HEK293T (cell line): ENCODE data around the gene PARVB.

ENCODE experiments used
- CTCF ChIA-PET: fragments of 350-600 bp; formaldehyde crosslinking; extraction: SDS; loops from one replicate; lab custom pipeline; 2021; ENCODE audit warnings: antibody characterized with exemption, inconsistent platforms; lab: Yijun Ruan, JAX
- POLR2A ChIA-PET: fragments of 350-600 bp; formaldehyde crosslinking; extraction: SDS; loops from one replicate; lab custom pipeline; 2020; ENCODE audit warnings: antibody characterized with exemption, inconsistent platforms; lab: Yijun Ruan, JAX
- DNase-seq: peaks from one replicate; pipeline ENCODE4 v3.0.0; 2012; ENCODE audit warnings: mixed read lengths; ENCODE audit errors: extremely low spot score
- ARNT ChIP-seq: fragments of 450-650 bp; IDR thresholded peaks from 2 replicates; pipeline ENCODE4 v1.6.1; 2017; ENCODE audit warnings: mild to moderate bottlenecking
- BHLHE40 ChIP-seq: fragments of 450-650 bp; IDR thresholded peaks from 2 replicates; pipeline ENCODE4 v1.6.1; 2016; ENCODE audit warnings: mild to moderate bottlenecking, moderate library complexity, borderline replicate concordance
- CTBP1 ChIP-seq: fragments of 450-650 bp; IDR thresholded peaks from 2 replicates; pipeline ENCODE4 v1.6.1; 2016; ENCODE audit warnings: borderline replicate concordance
- ELF4 ChIP-seq: fragments of 450-650 bp; IDR thresholded peaks from 2 replicates; pipeline ENCODE4 v1.6.1; 2017; ENCODE audit warnings: antibody characterized with exemption
- FOXA1 ChIP-seq: fragments of 450-650 bp; IDR thresholded peaks from 2 replicates; pipeline ENCODE4 v1.6.1; 2016; ENCODE audit warnings: mild to moderate bottlenecking
- FOXK2 ChIP-seq: fragments of 450-650 bp; IDR thresholded peaks from 2 replicates; pipeline ENCODE4 v1.6.1; 2016; ENCODE audit warnings: mild to moderate bottlenecking
- FOXM1 ChIP-seq: fragments of 450-650 bp; IDR thresholded peaks from 2 replicates; pipeline ENCODE4 v1.6.1; 2017; ENCODE audit warnings: mild to moderate bottlenecking, borderline replicate concordance
- HDGF ChIP-seq: fragments of 450-650 bp; IDR thresholded peaks from 2 replicates; pipeline ENCODE4 v1.6.1; 2017; ENCODE audit warnings: antibody characterized with exemption, borderline replicate concordance
- L3MBTL2 ChIP-seq: fragments of 450-650 bp; conservative IDR thresholded peaks from 2 replicates; pipeline ENCODE4 v1.6.1; 2016; ENCODE audit warnings: mild to moderate bottlenecking
- LEF1 ChIP-seq: fragments of 450-650 bp; IDR thresholded peaks from 2 replicates; pipeline ENCODE4 v1.6.1; 2017; ENCODE audit warnings: mild to moderate bottlenecking, borderline replicate concordance
- NFRKB ChIP-seq: fragments of 450-650 bp; IDR thresholded peaks from 2 replicates; pipeline ENCODE4 v1.6.1; 2016; ENCODE audit warnings: mild to moderate bottlenecking, moderate library complexity
- SP1 ChIP-seq: fragments of 450-650 bp; IDR thresholded peaks from 2 replicates; pipeline ENCODE4 v1.6.1; 2017
- SUZ12 ChIP-seq: fragments of 450-650 bp; IDR thresholded peaks from 2 replicates; pipeline ENCODE4 v1.6.1; 2016; ENCODE audit warnings: mild to moderate bottlenecking
- TARDBP ChIP-seq: fragments of 450-650 bp; IDR thresholded peaks from 2 replicates; pipeline ENCODE4 v1.6.1; 2016
- ZNF384 ChIP-seq: fragments of 450-650 bp; IDR thresholded peaks from 2 replicates; pipeline ENCODE4 v1.6.1; 2016
- TF ChIP-seq, protein P1 (sequence below): fragments of 450-650 bp; IDR thresholded peaks from 2 replicates; pipeline ENCODE4 v1.6.1; 2016

PARVB gene

DNA sequence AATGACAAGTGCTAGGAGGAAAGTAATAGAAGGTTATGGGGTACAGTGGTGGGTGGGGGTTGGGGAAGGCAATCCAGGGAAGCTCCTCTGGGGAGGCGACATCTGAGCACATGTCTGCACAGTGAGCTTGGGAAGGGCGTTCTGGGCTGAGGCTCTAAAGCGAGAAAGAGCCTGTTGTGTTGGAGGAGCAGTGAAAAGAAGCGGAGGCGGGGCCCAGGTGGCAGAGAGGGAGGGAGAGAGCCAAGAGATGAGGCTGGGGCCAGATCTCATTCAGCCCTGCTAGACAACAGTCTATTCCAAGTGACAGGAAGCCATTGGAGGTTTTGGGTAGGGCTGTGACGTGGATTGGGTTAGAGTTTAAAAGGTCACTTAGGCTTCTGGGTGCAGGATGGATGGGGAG lies 101.3 kb downstream of the PARVB start:
- TF ChIP-seq, protein P1, sequence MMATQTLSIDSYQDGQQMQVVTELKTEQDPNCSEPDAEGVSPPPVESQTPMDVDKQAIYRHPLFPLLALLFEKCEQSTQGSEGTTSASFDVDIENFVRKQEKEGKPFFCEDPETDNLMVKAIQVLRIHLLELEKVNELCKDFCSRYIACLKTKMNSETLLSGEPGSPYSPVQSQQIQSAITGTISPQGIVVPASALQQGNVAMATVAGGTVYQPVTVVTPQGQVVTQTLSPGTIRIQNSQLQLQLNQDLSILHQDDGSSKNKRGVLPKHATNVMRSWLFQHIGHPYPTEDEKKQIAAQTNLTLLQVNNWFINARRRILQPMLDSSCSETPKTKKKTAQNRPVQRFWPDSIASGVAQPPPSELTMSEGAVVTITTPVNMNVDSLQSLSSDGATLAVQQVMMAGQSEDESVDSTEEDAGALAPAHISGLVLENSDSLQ: no peak
- TF ChIP-seq BHLHE40 (no peak), NFRKB (no peak), FOXM1 (no peak), CTBP1 (no peak), L3MBTL2 (no peak), HDGF (no peak), SP1 (no peak), SUZ12 (no peak), TARDBP (no peak), ELF4 (no peak)
- CTCF ChIA-PET: no interaction called here
- POLR2A ChIA-PET: no interaction called here
- DNase-seq: no peak

DNA sequence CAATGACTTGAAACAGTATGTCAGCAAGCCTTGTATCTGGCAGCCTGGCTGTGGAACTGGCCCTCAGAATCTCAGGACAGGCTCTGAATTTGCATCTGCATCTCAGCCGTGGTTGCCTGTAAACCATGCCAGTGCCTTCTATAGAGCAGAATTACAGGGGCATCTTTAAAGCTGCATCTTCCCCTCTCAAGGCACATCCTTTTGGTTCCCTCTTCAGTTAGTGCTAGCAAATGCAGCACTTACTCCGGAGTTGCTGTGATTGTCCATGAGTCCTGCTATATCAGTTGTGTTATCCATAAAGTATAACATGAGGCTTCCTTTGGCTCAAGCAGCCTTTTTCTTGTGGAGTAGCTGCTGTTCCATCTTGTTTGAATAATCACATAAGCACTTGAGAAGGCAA lies 102.7 kb downstream of the PARVB start:
- ChIA-PET CTCF (no interaction called here), POLR2A (no interaction called here)
- no peak for TF ChIP-seq TARDBP
- no peak for TF ChIP-seq SUZ12
- no peak for TF ChIP-seq ELF4
- TF ChIP-seq, protein P1: no peak
- TF ChIP-seq BHLHE40: no peak
- no peak for TF ChIP-seq HDGF
- TF ChIP-seq ARNT: no peak
- no peak for TF ChIP-seq FOXK2
- no peak for TF ChIP-seq NFRKB
- TF ChIP-seq ZNF384: no peak
- TF ChIP-seq FOXM1: no peak
- TF ChIP-seq CTBP1: no peak
- TF ChIP-seq SP1: no peak
- TF ChIP-seq L3MBTL2: no peak
- TF ChIP-seq FOXA1: no peak
- no peak for TF ChIP-seq LEF1
- no peak for DNase-seq

DNA sequence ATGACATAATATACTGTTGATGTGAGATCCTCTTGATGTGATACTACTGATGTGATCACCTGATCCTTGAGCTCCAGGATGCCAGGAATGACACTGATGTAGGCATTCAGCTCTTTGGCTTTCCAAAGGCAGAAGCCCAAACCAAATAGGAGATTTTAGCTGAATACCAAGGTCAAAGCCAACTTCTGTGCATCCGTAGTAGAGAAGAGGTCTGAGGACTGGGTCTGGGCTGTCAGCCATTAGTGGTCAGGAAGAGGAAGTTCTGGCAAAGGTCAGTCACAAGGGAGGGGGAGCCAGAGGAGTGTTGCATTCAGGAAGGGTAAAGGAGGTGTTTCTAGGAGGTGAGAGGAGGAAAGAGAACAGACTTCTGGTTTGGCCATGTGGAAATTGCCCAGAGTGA lies 103.3 kb downstream of the PARVB start:
- ChIA-PET POLR2A (no interaction called here), CTCF (interaction anchor here (0.6 kb wide), 1 partner anchor 257 kb away, joined by 3 read pairs; no protein-coding TSS in a partner anchor)
- TF ChIP-seq LEF1: no peak
- no peak for TF ChIP-seq ARNT
- no peak for TF ChIP-seq ZNF384
- TF ChIP-seq FOXK2: no peak
- DNase-seq: no peak

DNA sequence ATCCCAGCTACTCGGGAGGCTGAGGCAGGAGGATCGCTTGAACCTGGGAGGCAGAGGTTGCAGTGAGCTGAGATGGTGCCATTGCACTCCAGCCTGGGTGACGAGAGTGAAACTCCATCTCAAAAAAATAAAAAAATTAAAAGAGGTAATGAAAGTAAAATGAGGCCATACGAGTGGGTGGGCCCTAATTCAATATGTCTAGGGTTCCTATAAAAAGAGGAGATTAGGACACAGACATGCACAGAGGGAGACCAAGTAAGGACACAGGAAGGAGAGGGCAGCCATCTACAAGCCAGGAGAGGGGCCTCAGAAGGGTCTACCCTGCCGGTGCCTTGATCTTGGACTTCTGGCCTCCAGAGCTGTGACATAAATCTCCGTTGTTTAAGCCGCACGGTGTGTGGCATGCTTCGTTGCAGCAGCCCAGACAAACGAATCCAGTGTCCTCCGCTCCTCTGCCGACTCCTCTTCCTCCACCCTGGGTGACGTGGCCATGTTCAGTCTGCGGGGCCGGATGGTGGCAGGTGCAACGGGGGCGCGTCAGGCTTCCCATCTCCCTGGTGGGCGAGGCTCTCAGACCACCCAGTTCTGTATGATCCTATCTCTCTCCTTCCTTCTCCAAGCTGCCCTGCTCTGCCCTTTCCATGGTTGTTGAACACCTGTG lies 105.0 kb downstream of the PARVB start:
- ChIA-PET POLR2A (no interaction called here), CTCF (no interaction called here)
- TF ChIP-seq NFRKB (no peak), ELF4 (no peak), SUZ12 (no peak), FOXK2 (no peak), ZNF384 (no peak), L3MBTL2 (no peak), LEF1 (no peak), FOXA1 (no peak), SP1 (no peak), CTBP1 (no peak), ARNT (no peak), BHLHE40 (no peak), FOXM1 (no peak), TARDBP (no peak), HDGF (no peak)
- TF ChIP-seq, protein P1: no peak
- DNase-seq: no peak

DNA sequence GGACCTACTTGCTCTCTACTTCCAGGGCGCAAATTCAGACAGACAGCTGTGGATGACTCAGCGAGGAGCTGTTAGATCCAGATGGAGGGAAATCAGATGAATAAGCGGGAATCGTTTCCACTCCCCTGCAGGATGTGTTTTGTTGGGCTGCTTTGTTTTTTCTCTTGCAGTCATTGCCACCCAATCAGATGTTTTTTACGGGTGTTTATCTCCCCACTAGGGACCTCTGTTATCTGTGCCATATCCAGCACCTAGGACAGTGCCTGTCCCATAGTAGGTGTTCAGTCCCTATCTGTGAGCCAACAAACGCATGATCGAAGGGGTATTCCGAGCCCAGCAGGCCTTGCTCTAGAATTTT lies 105.5 kb downstream of the PARVB start:
- TF ChIP-seq SP1 (no peak), HDGF (no peak), CTBP1 (no peak), BHLHE40 (no peak), L3MBTL2 (no peak), TARDBP (no peak), ZNF384 (no peak), ARNT (no peak), FOXK2 (no peak), SUZ12 (no peak), NFRKB (no peak), FOXM1 (no peak)
- TF ChIP-seq, protein P1: no peak
- DNase-seq: no peak
- POLR2A ChIA-PET: no interaction called here
- CTCF ChIA-PET: no interaction called here

DNA sequence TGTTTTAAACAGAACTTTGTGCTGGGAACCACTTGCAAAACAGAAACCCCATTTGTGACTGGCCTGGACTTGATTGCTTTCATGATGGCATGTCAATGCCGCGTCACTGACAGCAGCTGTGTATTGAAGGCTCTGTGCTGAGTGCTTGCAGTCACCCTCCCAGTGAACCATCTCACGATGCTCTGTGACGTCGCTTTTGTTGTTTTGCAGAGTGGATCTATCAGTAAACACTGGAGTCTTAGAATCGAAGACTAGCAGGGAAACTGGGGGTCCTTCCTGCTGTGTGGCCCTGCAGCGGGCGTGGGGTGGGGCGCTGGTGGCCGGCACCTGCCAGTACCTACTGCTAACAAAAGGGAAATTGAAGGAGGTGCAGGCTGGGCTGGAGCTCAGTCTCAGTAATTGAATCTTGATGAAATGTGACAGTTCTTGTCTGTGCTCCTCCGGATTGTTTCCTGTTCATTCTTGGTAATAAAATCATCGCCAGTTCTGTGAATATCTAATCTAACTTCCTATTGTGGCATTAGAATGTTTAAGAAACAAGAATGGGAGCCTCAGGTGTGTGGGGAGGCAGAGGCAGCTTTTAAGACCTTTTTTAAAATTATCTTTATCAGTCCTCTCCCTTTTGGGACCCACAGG lies 106.1 kb downstream of the PARVB start:
- no peak for DNase-seq
- ChIA-PET CTCF (no interaction called here), POLR2A (no interaction called here)
- TF ChIP-seq HDGF (no peak), SUZ12 (no peak), ARNT (no peak), TARDBP (no peak), L3MBTL2 (no peak), BHLHE40 (no peak), ELF4 (no peak), CTBP1 (no peak), ZNF384 (no peak), FOXK2 (no peak)
